HL-60 (cell line): ENCODE data around the gene KRTAP5-9.
"Not testable (repeated sequence)": the region's sequence is repeated elsewhere in the genome, so short reads cannot be mapped to it uniquely, and the experiment has no call there.

Experiments used
- DNase-seq, 2 experiments: peaks; one replicate each; pipeline ENCODE4 v3.0.0-alpha.2; 2010 to 2020; ENCODE audit warnings: low read depth in 1 of 2, low spot score in 1 of 2
- H3K27ac ChIP-seq: fragments of 250-450 bp; sonication (Bioruptor Pico); replicated peaks from 2 replicates; pipeline ENCODE4 v1.5.1; 2020; ENCODE audit warnings: mild to moderate bottlenecking, moderate library complexity
- H3K27me3 ChIP-seq: fragments of 250-450 bp; sonication (Bioruptor Pico); 2 replicates; pipeline ENCODE4 v1.5.1; 2021; ENCODE audit warnings: mild to moderate bottlenecking, moderate library complexity; ENCODE audit not compliant: insufficient read depth, poor library complexity, severe bottlenecking
- H3K4me3 ChIP-seq: replicated peaks from 2 replicates; pipeline ENCODE4 v1.5.1; 2011; ENCODE audit warnings: mild to moderate bottlenecking, control low read depth, low read length; ENCODE audit not compliant: insufficient read depth
- CTCF ChIP-seq: IDR thresholded peaks from one replicate; pipeline ENCODE4 v1.5.1; 2011; ENCODE audit warnings: low read length, control low read depth, inconsistent platforms; ENCODE audit not compliant: insufficient read depth
- GABPA ChIP-seq: IDR thresholded peaks from 2 replicates; pipeline ENCODE4 v1.6.1; 2012; ENCODE audit warnings: low read depth
- POLR2AphosphoS5 ChIP-seq: IDR thresholded peaks from 2 replicates; pipeline ENCODE4 v1.6.1; 2012; ENCODE audit warnings: low read depth
- REST ChIP-seq: IDR thresholded peaks from 2 replicates; pipeline ENCODE4 v1.6.1; 2012; ENCODE audit warnings: low read depth; ENCODE audit not compliant: insufficient replicate concordance
- SPI1 ChIP-seq: IDR thresholded peaks from 2 replicates; pipeline ENCODE4 v1.6.1; 2012; ENCODE audit warnings: low read depth, mild to moderate bottlenecking, borderline replicate concordance

Gene KRTAP5-9

GRCh38 chr11:71566626-71567599, 18.7 kb downstream of the KRTAP5-9 start:
- not testable (repeated sequence) for H3K4me3 ChIP-seq, DNase-seq, H3K27ac ChIP-seq, H3K27me3 ChIP-seq

GRCh38 chr11:71567633-71568032, 19.4 kb downstream of the KRTAP5-9 start:
- not testable (repeated sequence) for H3K4me3 ChIP-seq, H3K27me3 ChIP-seq

GRCh38 chr11:71568704-71569349, 20.6 kb downstream of the KRTAP5-9 start:
- no peak for DNase-seq
- no peaks in the 10 kb centered on the region for H3K27me3 ChIP-seq
- no peak overlapping the region for H3K27ac ChIP-seq
- TF ChIP-seq POLR2AphosphoS5 (no peak), CTCF (no peak), GABPA (no peak), REST (no peak), SPI1 (no peak)
- H3K4me3 ChIP-seq, result no peak overlapping the region

More at GRCh38 chr11:71567633-71568032, 19.4 kb downstream of the KRTAP5-9 start:
- not testable (repeated sequence) for H3K27ac ChIP-seq, DNase-seq

GRCh38 chr11:71571101-71571850, 23.1 kb downstream of the KRTAP5-9 start:
- DNase-seq, H3K27me3 ChIP-seq, H3K4me3 ChIP-seq, H3K27ac ChIP-seq: not testable (repeated sequence)

- no peak for DNase-seq
- Histone ChIP-seq H3K27me3 (no peaks in the 10 kb centered on the region), H3K4me3 (no peak overlapping the region), H3K27ac (no peak overlapping the region)
- TF ChIP-seq CTCF (no peak), GABPA (no peak), REST (no peak), SPI1 (no peak), POLR2AphosphoS5 (no peak)
Measured at GRCh38 chr11:71572811-71573210, 24.6 kb downstream of the KRTAP5-9 start.
